Liver (tissue), 9 donors: ENCODE data around the gene TRIM8. TPM values are rescaled to one million over a fixed set of nuclear protein-coding genes. Genes with fewer than 3 reads are reported as not detected.

ENCODE experiments used
- DNase-seq: peaks from one replicate; pipeline ENCODE4 v3.0.0-alpha.2; 2017; ENCODE audit warnings: low spot score
- H3K27ac ChIP-seq, 2 donors: one replicate each; pipeline ENCODE4 v1.7.0; 2013; ENCODE audit warnings: inconsistent platforms in 2 of 2, low read length in 2 of 2, control low read depth in 1 of 2, low read depth in 1 of 2, mild to moderate bottlenecking in 1 of 2
- H3K27me3 ChIP-seq, 4 donors: one replicate each; pipeline versions ENCODE4 v1.6.1 to v1.7.0; 2013; ENCODE audit warnings: low read length in 3 of 4, inconsistent platforms in 1 of 4, mild to moderate bottlenecking in 1 of 4, moderate library complexity in 1 of 4; ENCODE audit not compliant: control insufficient read depth in 4 of 4, insufficient read depth in 4 of 4
- H3K36me3 ChIP-seq, 4 donors: one replicate each; pipeline versions ENCODE4 v1.6.1 to v1.7.0; 2013; ENCODE audit warnings: low read length in 3 of 4, mild to moderate bottlenecking in 3 of 4, low read depth in 1 of 4, moderate library complexity in 1 of 4; ENCODE audit not compliant: control insufficient read depth in 4 of 4, insufficient read depth in 3 of 4
- H3K4me1 ChIP-seq, 4 donors: one replicate each; pipeline versions ENCODE4 v1.6.1 to v1.7.0; 2013; ENCODE audit warnings: low read length in 3 of 4, mild to moderate bottlenecking in 3 of 4, moderate library complexity in 1 of 4; ENCODE audit not compliant: control insufficient read depth in 4 of 4, insufficient read depth in 4 of 4
- H3K4me3 ChIP-seq, 3 donors: one replicate each; pipeline versions ENCODE4 v1.6.1 to v1.7.0; 2013; ENCODE audit warnings: low read length in 3 of 3, control low read depth in 1 of 3, low read depth in 1 of 3, mild to moderate bottlenecking in 1 of 3
- H3K9ac ChIP-seq, 2 donors: one replicate each; pipeline ENCODE4 v1.7.0; 2013; ENCODE audit warnings: low read length in 2 of 2, mild to moderate bottlenecking in 2 of 2, moderate library complexity in 2 of 2, control low read depth in 1 of 2, low read depth in 1 of 2
- H3K9me3 ChIP-seq, 4 donors: one replicate each; pipeline versions ENCODE4 v1.6.1 to v1.7.0; 2013; ENCODE audit warnings: low read length in 3 of 4; ENCODE audit not compliant: control insufficient read depth in 4 of 4
- ATF3 ChIP-seq: IDR thresholded peaks from 2 replicates; pipeline ENCODE4 v1.6.1; 2016; ENCODE audit warnings: antibody characterized with exemption
- CTCF ChIP-seq: fragments of 150-350 bp; IDR thresholded peaks from 2 replicates; pipeline ENCODE4 v1.5.1; 2017; ENCODE audit warnings: improper control_type of control experiment, low read depth, low read length; ENCODE audit not compliant: missing input control
- EGR1 ChIP-seq, 2 donors: IDR thresholded peaks; 2 replicates each; pipeline ENCODE4 v1.6.1; 2016 to 2018; ENCODE audit warnings: antibody characterized with exemption in 2 of 2, low read depth in 2 of 2
- FOXA1 ChIP-seq: IDR thresholded peaks from 2 replicates; pipeline ENCODE4 v1.6.1; 2016; ENCODE audit warnings: antibody characterized with exemption
- FOXA2 ChIP-seq: IDR thresholded peaks from 2 replicates; pipeline ENCODE4 v1.6.1; 2016; ENCODE audit warnings: antibody characterized with exemption
- HNF4A ChIP-seq, 2 donors: conservative IDR thresholded peaks; 2 replicates each; pipeline ENCODE4 v1.6.1; 2016; ENCODE audit warnings: antibody characterized with exemption in 2 of 2, mild to moderate bottlenecking in 2 of 2
- HNF4G ChIP-seq: IDR thresholded peaks from 2 replicates; pipeline ENCODE4 v1.6.1; 2016; ENCODE audit warnings: antibody characterized with exemption
- JUND ChIP-seq, 2 donors: IDR thresholded peaks; 2 replicates each; pipeline ENCODE4 v1.6.1; 2016; ENCODE audit warnings: antibody characterized with exemption in 2 of 2
- MAX ChIP-seq: IDR thresholded peaks from 2 replicates; pipeline ENCODE4 v1.6.1; 2016; ENCODE audit warnings: antibody characterized with exemption
- RAD21 ChIP-seq, 2 donors: IDR thresholded peaks; 2 replicates each; pipeline ENCODE4 v1.6.1; 2016; ENCODE audit warnings: antibody characterized with exemption in 2 of 2, mild to moderate bottlenecking in 2 of 2
- REST ChIP-seq: IDR thresholded peaks from 2 replicates; pipeline ENCODE4 v1.6.1; 2016; ENCODE audit warnings: antibody characterized with exemption, mild to moderate bottlenecking
- RXRA ChIP-seq, 2 donors: IDR thresholded peaks; 2 replicates each; pipeline ENCODE4 v1.6.1; 2017 to 2018; ENCODE audit warnings: antibody characterized with exemption in 2 of 2, mild to moderate bottlenecking in 1 of 2
- SP1 ChIP-seq: IDR thresholded peaks from 2 replicates; pipeline ENCODE4 v1.6.1; 2018; ENCODE audit warnings: antibody characterized with exemption, mild to moderate bottlenecking
- TAF1 ChIP-seq: conservative IDR thresholded peaks from 2 replicates; pipeline ENCODE4 v1.6.1; 2016; ENCODE audit warnings: antibody characterized with exemption, mild to moderate bottlenecking
- YY1 ChIP-seq: IDR thresholded peaks from 2 replicates; pipeline ENCODE4 v1.6.1; 2016; ENCODE audit warnings: antibody characterized with exemption, mild to moderate bottlenecking
- ZBTB33 ChIP-seq: IDR thresholded peaks from 2 replicates; pipeline ENCODE4 v1.6.1; 2016; ENCODE audit warnings: antibody characterized with exemption
- WGBS: extraction: QIAGEN DNeasy Blood & Tissue Kit; methylation state at CpG from one replicate; pipeline ENCODE4 v1.1.7; 2013; 5-methylcytosine and 5-hydroxymethylcytosine counted together
- polyA plus RNA-seq, 2 donors: library from polyadenylated mRNA; stranded (reverse) in 1 of 2; unstranded in 1 of 2; fragments of 200-250 nt in 1 of 2; fragments of >200 nt in 1 of 2; fragmentation: Nextera tagmentation in 1 of 2; extraction: Ambion mirVana in 1 of 2; gene quantifications; one replicate each; pipeline versions ENCODE4 v1.2.1 to v1.2.3, GENCODE V29; 2013 to 2015
- total RNA-seq, 2 donors: library from RNA; depleted of rRNA; stranded (reverse); fragments of >200 nt; gene quantifications; one replicate each; pipeline ENCODE4 v1.2.3, GENCODE V29; 2014
- donor health status: healthy.
- donor health status: healthy.
- donor health status: healthy.
- donor health status: healthy.
- donor health status: healthy.

TRIM8 gene
- total and polyA plus RNA-seq, 4 donors = 15.8 to 45.3 (median 30.6) TPM

- no peak for TF ChIP-seq JUND (IDR thresholded peaks at IDR 0.05)
Observed at GRCh38 chr10:102701272-102701671, 57.0 kb downstream of the TRIM8 start (continued).

- H3K36me3 ChIP-seq = peaks cover 1 to 9% (median 4%) of the 10 kb centered on the region in 4 donors
- WGBS = 98% methylated on average over 3 of the region's 3 CpGs
- H3K4me1 ChIP-seq = no peaks in the 10 kb centered on the region
- no peak for TF ChIP-seq RAD21 (IDR thresholded peaks at IDR 0.05)
- TF ChIP-seq SP1 = no peak
- no peak for TF ChIP-seq HNF4G
- TF ChIP-seq FOXA2 = no peak
- no peak for TF ChIP-seq CTCF
- no peak for TF ChIP-seq RXRA (IDR thresholded peaks at IDR 0.05)
- no peak for TF ChIP-seq ATF3
- TF ChIP-seq FOXA1 = no peak
- TF ChIP-seq YY1 = no peak
- TF ChIP-seq ZBTB33 = no peak
- TF ChIP-seq HNF4A (conservative IDR thresholded peaks at IDR 0.05) = no peak
- TF ChIP-seq EGR1 (IDR thresholded peaks at IDR 0.05; ENCODE audit: low read depth in 2 of 2) = no peak
- no peak for TF ChIP-seq MAX
- no peak for TF ChIP-seq TAF1
- TF ChIP-seq REST = no peak
- no peaks in the 10 kb centered on the region for H3K27me3 ChIP-seq
- no peaks in the 10 kb centered on the region for H3K9me3 ChIP-seq
- no peak overlapping the region for H3K9ac ChIP-seq
- DNase-seq = no peak
- no peak overlapping the region for H3K4me3 ChIP-seq
- H3K27ac ChIP-seq = no peak overlapping the region
Observed at GRCh38 chr10:102701796-102702195, 57.5 kb downstream of the TRIM8 start.
